Hindlimb muscle (tissue), 1 donor: ENCODE measurements around the gene RIIAD1. TPM values are rescaled to one million over a fixed set of nuclear protein-coding genes. Genes with fewer than 3 reads are reported as not detected.

ENCODE experiments used
- polyA plus RNA-seq: library from polyadenylated mRNA; unstranded; fragments of 120-200 nt; gene quantifications from one replicate; pipeline ENCODE4 v1.2.1, GENCODE V29; 2013; ENCODE audit not compliant: insufficient read length

The RIIAD1 gene
- polyA plus RNA-seq, 1 donor, result not detected

Other genes starting within 250 kb of the RIIAD1 start
- 0.58 TPM for gene CGN, start 210.1 kb upstream of the RIIAD1 start, polyA plus RNA-seq
- gene TUFT1, start 181.2 kb upstream of the RIIAD1 start, polyA plus RNA-seq, result 8.8 TPM
- gene SNX27, start 109.5 kb upstream of the RIIAD1 start, polyA plus RNA-seq, result 20.9 TPM
- gene CELF3, start 4.7 kb upstream of the RIIAD1 start, polyA plus RNA-seq, result 0.27 TPM
- 69.4 TPM for gene MRPL9, start 42.0 kb downstream of the RIIAD1 start, polyA plus RNA-seq
- gene TDRKH, start 69.0 kb downstream of the RIIAD1 start, polyA plus RNA-seq, result 4.1 TPM
- 0.40 TPM for gene LINGO4, start 83.9 kb downstream of the RIIAD1 start, polyA plus RNA-seq
- gene RORC, start 110.3 kb downstream of the RIIAD1 start, polyA plus RNA-seq, result 11.8 TPM
- 0.12 TPM for gene C2CD4D, start 118.3 kb downstream of the RIIAD1 start, polyA plus RNA-seq
- gene THEM5, start 132.2 kb downstream of the RIIAD1 start, polyA plus RNA-seq, result 0.37 TPM
- gene THEM4, start 188.0 kb downstream of the RIIAD1 start, polyA plus RNA-seq, result 15.0 TPM